Uterus (tissue), 2 donors: ENCODE results near the gene SLC4A8.

Experiments
- CTCF ChIP-seq, 4 experiments: fragments of 200-600 bp in 2 of 4; fragments of 450-650 bp in 2 of 4; sonication (generic) in 2 of 4; IDR thresholded peaks; one replicate each; pipeline ENCODE4 v1.5.1; 2016 to 2019; ENCODE audit warnings: antibody characterized with exemption in 4 of 4, mild to moderate bottlenecking in 2 of 4, moderate library complexity in 1 of 4
- POLR2A ChIP-seq, 2 donors: fragments of 450-650 bp; IDR thresholded peaks; one replicate each; pipeline ENCODE4 v1.6.1; 2016; ENCODE audit warnings: antibody characterized with exemption in 2 of 2, mild to moderate bottlenecking in 1 of 2, moderate library complexity in 1 of 2

- TF ChIP-seq CTCF (IDR thresholded peaks at IDR 0.05) = no peak
- TF ChIP-seq POLR2A (IDR thresholded peaks at IDR 0.05) = no peak
These were observed 123.6 kb downstream of the SLC4A8 start for GRCh38 chr12:51548241-51548640.
